Measurements from ENCODE around the gene ACP3.

Gene ACP3, protein sequence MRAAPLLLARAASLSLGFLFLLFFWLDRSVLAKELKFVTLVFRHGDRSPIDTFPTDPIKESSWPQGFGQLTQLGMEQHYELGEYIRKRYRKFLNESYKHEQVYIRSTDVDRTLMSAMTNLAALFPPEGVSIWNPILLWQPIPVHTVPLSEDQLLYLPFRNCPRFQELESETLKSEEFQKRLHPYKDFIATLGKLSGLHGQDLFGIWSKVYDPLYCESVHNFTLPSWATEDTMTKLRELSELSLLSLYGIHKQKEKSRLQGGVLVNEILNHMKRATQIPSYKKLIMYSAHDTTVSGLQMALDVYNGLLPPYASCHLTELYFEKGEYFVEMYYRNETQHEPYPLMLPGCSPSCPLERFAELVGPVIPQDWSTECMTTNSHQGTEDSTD

DNA sequence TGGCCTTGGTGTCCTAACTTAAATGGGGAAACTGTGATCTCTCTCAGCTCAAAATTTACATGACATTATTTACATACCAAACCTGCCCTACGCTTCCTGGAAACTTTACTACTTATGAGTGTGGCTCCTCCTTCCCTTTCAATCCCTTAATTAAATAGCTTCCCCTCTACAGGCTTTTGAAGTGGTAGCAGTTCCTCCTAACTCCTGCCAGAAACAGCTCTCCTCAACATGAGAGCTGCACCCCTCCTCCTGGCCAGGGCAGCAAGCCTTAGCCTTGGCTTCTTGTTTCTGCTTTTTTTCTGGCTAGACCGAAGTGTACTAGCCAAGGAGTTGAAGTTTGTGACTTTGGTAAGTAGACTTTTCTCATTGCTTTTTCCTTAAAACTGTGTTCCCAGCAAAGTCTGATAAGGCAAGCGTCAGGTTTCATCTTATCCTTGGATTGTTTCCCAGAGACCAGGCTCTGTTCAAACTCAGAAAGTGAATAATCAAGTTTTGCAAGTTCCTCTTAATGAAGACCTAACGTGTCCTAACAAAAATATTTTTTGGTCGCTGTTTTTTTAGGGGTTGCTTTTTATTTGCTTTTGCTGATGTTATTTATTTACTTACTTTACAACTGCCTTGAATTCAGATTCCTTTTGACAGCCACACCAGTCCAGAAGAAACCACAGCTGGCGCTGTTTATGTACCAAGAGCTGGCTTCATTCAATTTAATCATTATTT is at the start of gene ACP3:
TSS of gene ACP3 (plus strand) at position 179 of the 720 bp plus-strand sequence. CDS start at position 229, 50 bp downstream.
- Histone ChIP-seq H3K27me3 (ENCODE audit: control insufficient read depth, insufficient read depth, low read length) (no peaks in the 10 kb centered on the region), H3K9me3 (ENCODE audit: control insufficient read depth, low read depth, low read length) (no peaks in the 10 kb centered on the region), H3K4me1 (ENCODE audit: control insufficient read depth, low read depth, low read length) (peaks cover 33% of the 10 kb centered on the region), H3K36me3 (ENCODE audit: control insufficient read depth, low read depth, low read length) (no peaks in the 10 kb centered on the region), H3K4me3 (ENCODE audit: low read length) (no peak within 1 kb of the TSS), H3K27ac (ENCODE audit: low read length) (no peak within 1 kb of the TSS), H3K9ac (ENCODE audit: low read length) (no peak within 1 kb of the TSS)

DNA sequence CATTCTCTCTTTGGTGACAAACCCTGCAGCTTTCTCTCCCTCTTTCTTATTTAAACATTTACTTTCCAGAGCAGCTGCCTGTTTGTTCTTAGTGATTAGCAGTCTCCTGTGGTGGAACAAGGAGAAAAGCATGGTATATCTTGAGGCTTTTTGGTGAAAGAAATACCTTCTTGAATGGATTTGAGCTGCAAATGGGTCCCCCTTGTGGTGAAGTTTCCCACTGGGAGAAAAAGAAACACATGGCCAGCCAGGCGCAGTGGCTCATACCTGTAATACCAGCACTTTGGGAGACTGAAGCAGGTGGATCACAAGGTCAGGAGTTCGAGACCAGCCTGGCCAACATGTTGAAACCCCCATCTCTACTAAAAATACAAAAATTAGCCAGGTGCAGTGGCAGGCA is 48.3 kb upstream of the ACP3 start:
- Histone ChIP-seq H3K27me3 (ENCODE audit: control insufficient read depth, insufficient read depth, low read length) (no peaks in the 10 kb centered on the region), H3K27ac (ENCODE audit: low read length) (no peak overlapping the region), H3K9ac (ENCODE audit: low read length) (no peak overlapping the region), H3K4me1 (ENCODE audit: control insufficient read depth, low read depth, low read length) (peaks cover 15% of the 10 kb centered on the region), H3K4me3 (ENCODE audit: low read length) (no peak overlapping the region), H3K9me3 (ENCODE audit: control insufficient read depth, low read depth, low read length) (no peaks in the 10 kb centered on the region), H3K36me3 (ENCODE audit: control insufficient read depth, low read depth, low read length) (no peaks in the 10 kb centered on the region)

DNA sequence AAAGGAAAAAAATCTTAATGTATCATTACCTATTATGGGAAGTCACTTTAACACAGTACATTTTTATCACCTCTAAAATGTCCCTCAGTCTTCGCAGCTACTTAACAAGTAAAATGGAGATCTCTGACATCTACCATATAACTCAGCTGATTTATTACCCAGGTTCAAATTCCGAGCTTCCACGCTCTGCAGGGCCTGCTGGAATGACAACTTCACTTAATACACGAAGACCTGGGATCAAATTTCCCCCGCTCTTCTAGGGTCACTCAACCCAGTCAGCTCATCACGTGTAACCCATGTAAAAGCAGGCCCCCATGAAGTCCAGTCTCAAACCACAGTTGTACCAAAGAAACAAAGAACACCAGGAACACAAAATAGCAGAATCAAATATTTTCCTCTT is 44.2 kb upstream of the ACP3 start:
- Histone ChIP-seq H3K4me1 (ENCODE audit: control insufficient read depth, low read depth, low read length) (peaks cover 7% of the 10 kb centered on the region), H3K36me3 (ENCODE audit: control insufficient read depth, low read depth, low read length) (no peaks in the 10 kb centered on the region), H3K27ac (ENCODE audit: low read length) (no peak overlapping the region), H3K9me3 (ENCODE audit: control insufficient read depth, low read depth, low read length) (peaks cover 7% of the 10 kb centered on the region), H3K9ac (ENCODE audit: low read length) (no peak overlapping the region), H3K27me3 (ENCODE audit: control insufficient read depth, insufficient read depth, low read length) (no peaks in the 10 kb centered on the region), H3K4me3 (ENCODE audit: low read length) (no peak overlapping the region)

DNA sequence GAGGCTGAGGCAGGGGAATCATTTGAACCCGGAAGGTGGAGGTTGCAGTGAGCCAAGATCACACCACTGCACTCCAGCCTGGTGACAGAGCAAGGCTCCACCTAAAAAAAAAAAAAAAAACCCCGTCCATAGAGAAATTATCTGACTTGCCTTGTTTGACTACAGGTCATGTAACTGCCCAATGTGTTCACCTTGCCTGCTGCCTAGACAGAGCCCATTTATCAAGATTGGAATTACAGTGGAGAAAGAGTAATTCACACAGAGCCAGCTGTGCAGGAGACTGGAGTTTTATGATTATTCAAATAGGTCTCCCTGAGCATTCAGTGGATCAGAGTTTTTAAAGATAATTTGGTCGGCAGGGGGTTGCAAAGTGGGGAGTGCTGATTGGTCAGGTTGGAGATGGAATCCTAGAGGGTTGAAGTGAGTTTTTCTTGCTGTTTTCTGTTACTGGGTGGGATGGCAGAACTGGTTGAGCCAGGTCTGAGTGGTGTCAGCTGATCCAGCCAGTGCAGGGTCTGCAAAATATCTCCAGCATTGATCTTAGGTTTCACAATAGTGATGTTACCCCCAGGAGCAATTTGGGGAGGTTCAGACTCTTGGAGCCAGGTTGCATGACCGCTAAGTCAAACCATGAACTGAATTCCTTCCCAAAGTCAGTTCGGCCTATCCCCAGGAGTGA is 40.8 kb upstream of the ACP3 start:
- Histone ChIP-seq H3K27ac (ENCODE audit: low read length) (no peak overlapping the region), H3K9ac (ENCODE audit: low read length) (no peak overlapping the region), H3K27me3 (ENCODE audit: control insufficient read depth, insufficient read depth, low read length) (no peaks in the 10 kb centered on the region), H3K9me3 (ENCODE audit: control insufficient read depth, low read depth, low read length) (peaks cover 7% of the 10 kb centered on the region), H3K36me3 (ENCODE audit: control insufficient read depth, low read depth, low read length) (no peaks in the 10 kb centered on the region), H3K4me1 (ENCODE audit: control insufficient read depth, low read depth, low read length) (no peaks in the 10 kb centered on the region), H3K4me3 (ENCODE audit: low read length) (no peak overlapping the region)

DNA sequence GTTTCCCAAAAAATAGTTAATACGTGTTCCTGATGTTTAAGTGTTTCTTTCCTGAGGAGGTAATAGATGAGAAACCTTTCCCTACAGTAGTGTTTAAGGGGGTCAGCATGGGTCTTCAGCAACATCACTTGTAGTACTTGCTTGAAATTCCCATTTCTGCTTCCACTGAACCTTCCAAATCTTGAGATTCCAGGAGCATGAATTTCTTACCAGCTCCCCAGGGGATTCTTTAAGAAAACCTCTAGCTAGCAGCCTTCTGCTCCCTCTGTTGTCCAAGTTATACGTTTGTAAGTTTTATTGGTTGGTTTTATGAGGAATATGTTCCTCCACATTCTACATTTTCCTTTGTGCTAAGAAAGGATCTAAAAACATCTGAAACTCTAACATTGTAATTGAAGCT is 38.2 kb upstream of the ACP3 start:
- H3K27ac ChIP-seq (ENCODE audit: low read length): no peak overlapping the region
- H3K4me1 ChIP-seq (ENCODE audit: control insufficient read depth, low read depth, low read length): peaks cover 9% of the 10 kb centered on the region
- no peak overlapping the region for H3K4me3 ChIP-seq (ENCODE audit: low read length)
- H3K27me3 ChIP-seq (ENCODE audit: control insufficient read depth, insufficient read depth, low read length): no peaks in the 10 kb centered on the region
- H3K9ac ChIP-seq (ENCODE audit: low read length): no peak overlapping the region
- no peaks in the 10 kb centered on the region for H3K36me3 ChIP-seq (ENCODE audit: control insufficient read depth, low read depth, low read length)
- peaks cover 7% of the 10 kb centered on the region for H3K9me3 ChIP-seq (ENCODE audit: control insufficient read depth, low read depth, low read length)

DNA sequence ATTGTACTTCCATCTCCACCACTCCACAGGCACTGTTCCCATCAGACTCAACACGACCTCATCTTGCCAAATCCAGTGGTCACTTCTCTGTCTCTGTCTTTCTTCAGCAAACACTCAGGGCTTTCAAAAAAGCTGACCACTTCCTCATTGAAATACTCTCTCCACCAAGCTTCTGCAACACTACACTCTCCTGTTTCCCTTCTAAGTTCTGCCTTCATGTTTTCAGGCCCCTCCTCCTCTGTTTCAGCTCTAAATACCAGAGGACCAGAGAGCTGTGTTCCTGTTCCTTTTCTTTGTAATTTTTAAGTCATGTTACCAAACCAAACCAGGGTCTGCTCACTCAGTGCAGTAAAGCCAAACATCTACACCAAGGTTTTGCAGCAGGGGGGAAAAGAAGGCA is 33.8 kb upstream of the ACP3 start:
- Histone ChIP-seq H3K4me1 (ENCODE audit: control insufficient read depth, low read depth, low read length) (peaks cover 32% of the 10 kb centered on the region), H3K9me3 (ENCODE audit: control insufficient read depth, low read depth, low read length) (no peaks in the 10 kb centered on the region), H3K4me3 (ENCODE audit: low read length) (no peak overlapping the region), H3K9ac (ENCODE audit: low read length) (no peak overlapping the region), H3K36me3 (ENCODE audit: control insufficient read depth, low read depth, low read length) (no peaks in the 10 kb centered on the region), H3K27ac (ENCODE audit: low read length) (no peak overlapping the region), H3K27me3 (ENCODE audit: control insufficient read depth, insufficient read depth, low read length) (no peaks in the 10 kb centered on the region)

DNA sequence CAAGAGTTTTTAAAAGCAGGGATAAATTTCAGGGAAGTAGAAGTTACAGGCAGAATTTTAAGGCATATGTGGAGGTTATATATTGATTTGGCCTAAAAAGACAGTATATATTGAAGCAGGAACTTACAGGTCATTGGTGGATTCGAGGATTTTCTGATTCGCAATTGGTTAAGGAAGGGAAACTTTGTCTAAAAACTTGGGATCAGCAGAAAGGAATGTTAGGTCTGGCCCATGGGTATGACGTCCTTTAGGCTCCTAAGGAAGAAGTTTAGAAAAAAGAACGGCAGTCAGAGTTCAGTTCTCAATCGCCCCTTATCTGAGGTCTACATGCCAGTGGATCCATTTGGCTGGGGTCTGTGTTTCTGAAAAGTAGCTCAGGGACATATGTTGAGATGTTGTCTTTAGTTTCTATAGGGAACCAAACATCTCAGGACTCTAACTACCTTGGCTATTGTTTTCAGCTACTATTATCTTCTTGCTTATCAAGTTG is 33.2 kb upstream of the ACP3 start:
- Histone ChIP-seq H3K9ac (ENCODE audit: low read length) (no peak overlapping the region), H3K9me3 (ENCODE audit: control insufficient read depth, low read depth, low read length) (no peaks in the 10 kb centered on the region), H3K4me3 (ENCODE audit: low read length) (no peak overlapping the region), H3K36me3 (ENCODE audit: control insufficient read depth, low read depth, low read length) (no peaks in the 10 kb centered on the region), H3K4me1 (ENCODE audit: control insufficient read depth, low read depth, low read length) (peaks cover 32% of the 10 kb centered on the region), H3K27me3 (ENCODE audit: control insufficient read depth, insufficient read depth, low read length) (no peaks in the 10 kb centered on the region), H3K27ac (ENCODE audit: low read length) (no peak overlapping the region)

DNA sequence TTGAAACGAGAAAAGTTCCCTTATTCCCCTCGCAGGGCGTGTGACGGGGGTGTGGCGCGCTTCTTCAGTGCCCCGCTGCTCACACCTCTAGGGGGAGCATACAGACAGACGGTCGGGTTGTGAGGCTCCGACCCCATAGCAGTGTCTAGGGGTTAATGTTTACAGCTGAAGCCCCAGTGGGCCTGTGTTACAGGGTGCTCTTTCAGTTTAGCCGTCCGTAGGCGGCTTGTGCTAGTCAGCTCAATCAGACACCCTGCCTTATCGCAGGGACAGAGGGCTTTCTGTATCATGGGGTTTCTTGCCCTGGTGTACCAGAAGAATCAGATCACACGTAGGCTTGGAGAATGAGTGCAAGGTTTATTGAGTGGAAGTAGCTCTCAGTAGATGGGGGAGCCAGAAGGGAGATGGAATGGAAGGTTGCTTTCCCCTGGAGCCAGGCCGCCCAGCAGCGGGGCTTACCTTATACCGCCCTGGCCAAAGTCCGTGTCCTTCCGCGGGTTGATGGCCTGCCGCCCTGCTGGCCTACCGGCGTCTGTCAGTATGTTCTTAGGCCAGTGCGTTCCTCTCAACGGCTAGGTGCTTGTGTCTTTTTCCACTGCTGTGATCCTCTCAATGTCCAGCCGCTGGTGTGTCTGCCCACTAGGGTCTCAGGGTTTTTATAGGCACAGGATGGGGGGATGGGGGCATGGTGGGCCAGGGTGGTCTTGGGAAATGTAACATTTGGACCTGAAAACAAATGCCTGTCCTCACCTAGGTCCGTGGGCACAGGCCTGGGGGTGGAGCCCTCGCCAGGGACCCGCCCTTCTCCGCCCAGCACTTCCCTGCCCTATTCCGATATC is 32.2 kb upstream of the ACP3 start:
- H3K27me3 ChIP-seq (ENCODE audit: control insufficient read depth, insufficient read depth, low read length): no peaks in the 10 kb centered on the region
- H3K4me1 ChIP-seq (ENCODE audit: control insufficient read depth, low read depth, low read length): peaks cover 32% of the 10 kb centered on the region
- H3K9ac ChIP-seq (ENCODE audit: low read length): no peak overlapping the region
- H3K4me3 ChIP-seq (ENCODE audit: low read length): peak overlapping the region; percentile 16
- no peaks in the 10 kb centered on the region for H3K9me3 ChIP-seq (ENCODE audit: control insufficient read depth, low read depth, low read length)
- no peaks in the 10 kb centered on the region for H3K36me3 ChIP-seq (ENCODE audit: control insufficient read depth, low read depth, low read length)
- no peak overlapping the region for H3K27ac ChIP-seq (ENCODE audit: low read length)

DNA sequence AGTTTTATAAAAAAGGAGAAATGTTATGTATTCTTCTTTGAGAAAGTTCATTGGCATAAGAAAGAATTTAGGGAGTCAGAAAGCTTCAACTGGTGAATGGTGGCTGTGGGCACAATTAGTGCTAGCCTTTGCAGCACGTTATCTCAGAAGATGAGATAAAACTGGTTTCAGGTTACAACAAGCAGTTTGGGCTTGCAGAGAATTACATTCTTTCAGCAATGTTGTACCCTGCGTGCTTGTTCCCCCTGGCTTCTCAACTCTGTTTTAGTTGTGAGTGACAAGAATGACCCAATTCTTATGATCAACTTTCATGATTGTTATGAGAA is 31.6 kb upstream of the ACP3 start:
- H3K36me3 ChIP-seq (ENCODE audit: control insufficient read depth, low read depth, low read length): no peaks in the 10 kb centered on the region
- H3K4me1 ChIP-seq (ENCODE audit: control insufficient read depth, low read depth, low read length): peaks cover 32% of the 10 kb centered on the region
- no peak overlapping the region for H3K9ac ChIP-seq (ENCODE audit: low read length)
- peak overlapping the region; percentile 16 for H3K4me3 ChIP-seq (ENCODE audit: low read length)
- no peaks in the 10 kb centered on the region for H3K9me3 ChIP-seq (ENCODE audit: control insufficient read depth, low read depth, low read length)
- H3K27ac ChIP-seq (ENCODE audit: low read length): no peak overlapping the region
- H3K27me3 ChIP-seq (ENCODE audit: control insufficient read depth, insufficient read depth, low read length): no peaks in the 10 kb centered on the region

DNA sequence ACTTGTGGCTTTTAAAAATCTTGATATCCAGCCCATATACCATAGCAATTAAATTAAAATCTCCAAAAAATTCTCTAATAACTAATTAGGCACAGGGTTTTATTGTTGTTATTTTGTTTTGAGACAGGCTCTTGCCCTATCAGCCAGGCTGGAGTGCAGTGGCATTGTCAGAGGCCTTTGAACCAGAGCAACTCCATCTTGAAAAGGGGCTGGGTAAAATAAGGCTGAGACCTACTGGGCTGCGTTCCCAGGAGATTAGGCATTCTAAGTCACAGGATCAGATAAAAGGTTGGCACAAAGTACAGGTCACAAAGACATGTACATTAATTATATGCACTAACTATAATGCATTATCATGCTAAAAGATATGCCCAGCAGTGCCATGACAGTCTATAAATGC is 31.2 kb upstream of the ACP3 start:
- peak overlapping the region; percentile 16 for H3K4me3 ChIP-seq (ENCODE audit: low read length)
- H3K4me1 ChIP-seq (ENCODE audit: control insufficient read depth, low read depth, low read length): peaks cover 32% of the 10 kb centered on the region
- H3K9me3 ChIP-seq (ENCODE audit: control insufficient read depth, low read depth, low read length): no peaks in the 10 kb centered on the region
- H3K27me3 ChIP-seq (ENCODE audit: control insufficient read depth, insufficient read depth, low read length): no peaks in the 10 kb centered on the region
- H3K9ac ChIP-seq (ENCODE audit: low read length): no peak overlapping the region
- H3K27ac ChIP-seq (ENCODE audit: low read length): no peak overlapping the region
- H3K36me3 ChIP-seq (ENCODE audit: control insufficient read depth, low read depth, low read length): no peaks in the 10 kb centered on the region

DNA sequence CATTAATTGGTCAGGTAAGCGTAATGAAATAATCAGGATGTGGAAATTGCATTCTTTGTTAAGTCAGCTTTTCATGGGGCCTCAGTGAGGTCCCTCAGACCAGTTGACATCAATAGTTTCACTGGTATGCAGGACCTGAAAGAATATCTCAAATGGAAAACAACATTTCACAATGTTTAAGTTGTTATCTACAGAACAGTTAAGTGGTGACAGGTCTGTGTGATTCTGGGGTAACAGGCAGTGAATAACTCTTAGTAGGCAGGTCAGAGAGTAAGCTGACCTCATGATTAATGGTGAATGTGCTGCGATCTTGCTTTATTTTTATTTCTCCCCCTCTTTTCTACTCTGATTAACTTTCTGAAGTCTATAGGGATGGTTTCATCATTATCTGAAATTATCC is 28.9 kb upstream of the ACP3 start:
- no peaks in the 10 kb centered on the region for H3K36me3 ChIP-seq (ENCODE audit: control insufficient read depth, low read depth, low read length)
- H3K27me3 ChIP-seq (ENCODE audit: control insufficient read depth, insufficient read depth, low read length): no peaks in the 10 kb centered on the region
- H3K9me3 ChIP-seq (ENCODE audit: control insufficient read depth, low read depth, low read length): no peaks in the 10 kb centered on the region
- no peak overlapping the region for H3K27ac ChIP-seq (ENCODE audit: low read length)
- no peak overlapping the region for H3K9ac ChIP-seq (ENCODE audit: low read length)
- H3K4me1 ChIP-seq (ENCODE audit: control insufficient read depth, low read depth, low read length): peaks cover 30% of the 10 kb centered on the region
- H3K4me3 ChIP-seq (ENCODE audit: low read length): no peak overlapping the region
